Keratinocyte (primary cell): Measurements from ENCODE around the gene TRIM3. TPM values are rescaled to one million over a fixed set of nuclear protein-coding genes. Genes with fewer than 3 reads are reported as not detected.

Experiments used
- DNase-seq: peaks from one replicate; pipeline ENCODE4 v3.0.0-alpha.2; 2011; ENCODE audit warnings: low read depth, missing footprints, low spot score
- FAIRE-seq: peaks from 2 replicates; lab custom pipeline; 2011; peaks lifted over from hg19 to GRCh38; lab: Jason Lieb, UNC
- H2AFZ ChIP-seq: 2 replicates; pipeline ENCODE4 v1.6.0; 2012; ENCODE audit warnings: low read length, control low read depth, inconsistent platforms; ENCODE audit not compliant: control insufficient read depth
- H3K27ac ChIP-seq: 2 replicates; pipeline ENCODE4 v1.5.1; 2011; ENCODE audit warnings: low read length; ENCODE audit not compliant: control insufficient read depth, insufficient read depth
- H3K27me3 ChIP-seq: 3 replicates; pipeline ENCODE4 v1.6.0; 2011; ENCODE audit warnings: low read length; ENCODE audit not compliant: control insufficient read depth, insufficient read depth; ENCODE audit errors: extremely low read depth
- H3K36me3 ChIP-seq, 2 experiments: 2 replicates in 1 of 2; 3 replicates in 1 of 2; pipeline ENCODE4 v1.5.1; 2011; ENCODE audit warnings: low read length in 2 of 2, mild to moderate bottlenecking in 1 of 2; ENCODE audit not compliant: control insufficient read depth in 2 of 2, insufficient read depth in 2 of 2; ENCODE audit errors: extremely low read depth in 1 of 2
- H3K4me1 ChIP-seq: 3 replicates; pipeline ENCODE4 v1.5.1; 2011; ENCODE audit warnings: low read length; ENCODE audit not compliant: control insufficient read depth, insufficient read depth; ENCODE audit errors: extremely low read depth
- H3K4me2 ChIP-seq: 3 replicates; pipeline ENCODE4 v1.6.0; 2011; ENCODE audit warnings: low read depth, low read length; ENCODE audit not compliant: control insufficient read depth, insufficient read depth; ENCODE audit errors: extremely low read depth
- H3K4me3 ChIP-seq, 3 experiments: fragments of 200-600 bp in 1 of 3; sonication (generic) in 1 of 3; 2 replicates in 2 of 3; 3 replicates in 1 of 3; pipeline ENCODE4 v1.5.1; 2011 to 2016; ENCODE audit warnings: low read length in 3 of 3, mild to moderate bottlenecking in 3 of 3, control low read depth in 2 of 3, inconsistent platforms in 1 of 3, low read depth in 1 of 3, mixed read lengths in 1 of 3, mixed run types in 1 of 3, moderate library complexity in 1 of 3; ENCODE audit not compliant: control insufficient read depth in 2 of 3, insufficient read depth in 2 of 3; ENCODE audit errors: extremely low read depth in 1 of 3
- H3K79me2 ChIP-seq: 2 replicates; pipeline ENCODE4 v1.6.0; 2012; ENCODE audit warnings: low read length; ENCODE audit not compliant: control insufficient read depth, insufficient read depth
- H3K9ac ChIP-seq: 3 replicates; pipeline ENCODE4 v1.6.0; 2011; ENCODE audit warnings: low read length; ENCODE audit not compliant: control insufficient read depth, insufficient read depth; ENCODE audit errors: extremely low read depth
- H3K9me1 ChIP-seq: 3 replicates; pipeline ENCODE4 v1.6.0; 2011; ENCODE audit warnings: low read length; ENCODE audit not compliant: control insufficient read depth, insufficient read depth; ENCODE audit errors: extremely low read depth
- H3K9me3 ChIP-seq: 2 replicates; pipeline ENCODE4 v1.5.1; 2012; ENCODE audit warnings: low read depth, low read length; ENCODE audit not compliant: control insufficient read depth
- H4K20me1 ChIP-seq: 3 replicates; pipeline ENCODE4 v1.6.0; 2011; ENCODE audit warnings: low read length; ENCODE audit not compliant: control insufficient read depth, insufficient read depth; ENCODE audit errors: extremely low read depth
- EZH2 ChIP-seq: IDR thresholded peaks from one replicate; pipeline ENCODE4 v1.6.1; 2012; ENCODE audit warnings: inconsistent platforms, mild to moderate bottlenecking, low read length, moderate library complexity
- dilution Hi-C: fragments of 300-500 bp; cut with MboI; formaldehyde crosslinking; loops from one replicate; pipeline ENCODE4 v1.7.0; 2020; ENCODE audit warnings: low sequenced_read_pairs; ENCODE audit not compliant: extremely low pct_ligation_motif_present
- polyA plus RNA-seq, 5 experiments: library from polyadenylated mRNA; depleted of rRNA in 3 of 5; stranded (reverse) in 3 of 5; stranded (forward) in 1 of 5; unstranded in 1 of 5; fragments of >200 nt; gene quantifications; 1 replicate in 1 of 5; 2 replicates in 3 of 5; 3 replicates in 1 of 5; pipeline versions ENCODE4 v1.2.1 to v1.2.3, GENCODE V29; 2011 to 2012; ENCODE audit warnings: missing spikeins in 2 of 5, low read depth in 1 of 5, low replicate concordance in 1 of 5
- TF ChIP-seq, protein P1 (sequence below), 3 experiments: IDR thresholded peaks in 1 of 3; conservative IDR thresholded peaks in 1 of 3; optimal IDR thresholded peaks in 1 of 3; 2 replicates in 2 of 3; 3 replicates in 1 of 3; pipeline versions ENCODE3 to v1.5.1; 2011; ENCODE audit warnings: low read length in 3 of 3, mild to moderate bottlenecking in 3 of 3, moderate library complexity in 2 of 3, control low read depth in 1 of 3, inconsistent platforms in 1 of 3; ENCODE audit not compliant: insufficient read depth in 2 of 3; ENCODE audit errors: extremely low read depth in 1 of 3

The TRIM3 gene
- polyA plus RNA-seq, 1 donor (not counting 4 experiments of a cell fraction or from before 2014, with no cell fraction given): 10.3 TPM

GRCh38 chr11:6486256-6486655 lies 12.5 kb upstream of the TRIM3 start:
- dilution Hi-C loops: no loop called here
- no peak for FAIRE-seq
- peaks cover 8% of the 10 kb centered on the region for H3K4me1 ChIP-seq
- TF ChIP-seq, protein P1, sequence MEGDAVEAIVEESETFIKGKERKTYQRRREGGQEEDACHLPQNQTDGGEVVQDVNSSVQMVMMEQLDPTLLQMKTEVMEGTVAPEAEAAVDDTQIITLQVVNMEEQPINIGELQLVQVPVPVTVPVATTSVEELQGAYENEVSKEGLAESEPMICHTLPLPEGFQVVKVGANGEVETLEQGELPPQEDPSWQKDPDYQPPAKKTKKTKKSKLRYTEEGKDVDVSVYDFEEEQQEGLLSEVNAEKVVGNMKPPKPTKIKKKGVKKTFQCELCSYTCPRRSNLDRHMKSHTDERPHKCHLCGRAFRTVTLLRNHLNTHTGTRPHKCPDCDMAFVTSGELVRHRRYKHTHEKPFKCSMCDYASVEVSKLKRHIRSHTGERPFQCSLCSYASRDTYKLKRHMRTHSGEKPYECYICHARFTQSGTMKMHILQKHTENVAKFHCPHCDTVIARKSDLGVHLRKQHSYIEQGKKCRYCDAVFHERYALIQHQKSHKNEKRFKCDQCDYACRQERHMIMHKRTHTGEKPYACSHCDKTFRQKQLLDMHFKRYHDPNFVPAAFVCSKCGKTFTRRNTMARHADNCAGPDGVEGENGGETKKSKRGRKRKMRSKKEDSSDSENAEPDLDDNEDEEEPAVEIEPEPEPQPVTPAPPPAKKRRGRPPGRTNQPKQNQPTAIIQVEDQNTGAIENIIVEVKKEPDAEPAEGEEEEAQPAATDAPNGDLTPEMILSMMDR (optimal IDR thresholded peaks at IDR 0.05 in 1 of 3, IDR thresholded peaks at IDR 0.05 in 1 of 3, conservative IDR thresholded peaks at IDR 0.05 in 1 of 3; ENCODE audit: extremely low read depth in 1 of 3, insufficient read depth in 2 of 3, low read length in 3 of 3): no peak
- no peak for TF ChIP-seq EZH2
- H3K9me3 ChIP-seq: no peaks in the 10 kb centered on the region
- DNase-seq: no peak
- no peak overlapping the region for H3K9ac ChIP-seq
- no peaks in the 10 kb centered on the region for H3K9me1 ChIP-seq
- H3K27ac ChIP-seq: no peak overlapping the region
- H3K4me3 ChIP-seq: no peak overlapping the region
- peaks cover 2% of the 10 kb centered on the region for H4K20me1 ChIP-seq
- H2AFZ ChIP-seq: no peak overlapping the region
- H3K36me3 ChIP-seq: peaks cover 26 to 35% of the 10 kb centered on the region in 2 experiments
- no peaks in the 10 kb centered on the region for H3K27me3 ChIP-seq
- no peak overlapping the region for H3K4me2 ChIP-seq
- H3K79me2 ChIP-seq: peaks cover 29% of the 10 kb centered on the region

DNA sequence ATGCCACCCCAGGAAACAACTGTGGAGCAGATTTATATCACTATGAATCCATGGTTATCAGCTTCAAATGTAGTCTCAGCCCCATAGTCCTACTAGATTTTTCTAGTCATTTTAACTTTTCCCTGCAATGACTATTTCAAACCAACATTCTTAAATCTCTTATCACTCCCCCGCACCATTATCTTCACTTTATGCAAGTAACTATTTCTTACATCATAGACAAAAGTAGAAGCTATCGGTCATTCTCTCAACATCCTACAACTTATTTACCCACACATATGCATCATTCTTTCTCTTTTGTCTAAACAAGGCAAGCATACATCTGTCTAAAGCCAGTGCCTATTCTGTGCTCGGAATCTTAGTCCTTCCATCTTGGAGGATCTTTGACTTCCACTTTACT lies 11.9 kb upstream of the TRIM3 start:
- no peak for TF ChIP-seq EZH2
- Histone ChIP-seq H2AFZ (no peak overlapping the region), H4K20me1 (peaks cover 2% of the 10 kb centered on the region), H3K9ac (no peak overlapping the region), H3K4me3 (no peak overlapping the region), H3K9me1 (no peaks in the 10 kb centered on the region), H3K9me3 (no peaks in the 10 kb centered on the region), H3K4me1 (peaks cover 8% of the 10 kb centered on the region), H3K4me2 (no peak overlapping the region), H3K27ac (no peak overlapping the region), H3K36me3 (peaks cover 25 to 35% of the 10 kb centered on the region in 2 experiments), H3K27me3 (no peaks in the 10 kb centered on the region), H3K79me2 (peaks cover 34% of the 10 kb centered on the region)
- no peak for FAIRE-seq
- dilution Hi-C loops: no loop called here
- no peak for DNase-seq

- peaks cover 55% of the 10 kb centered on the region for H3K79me2 ChIP-seq
- DNase-seq: no peak
- TF ChIP-seq, protein P1 (optimal IDR thresholded peaks at IDR 0.05 in 1 of 3, IDR thresholded peaks at IDR 0.05 in 1 of 3, conservative IDR thresholded peaks at IDR 0.05 in 1 of 3; ENCODE audit: extremely low read depth in 1 of 3, insufficient read depth in 2 of 3, low read length in 3 of 3): no peak
- TF ChIP-seq EZH2: no peak
- H3K9me3 ChIP-seq: no peaks in the 10 kb centered on the region
- H3K36me3 ChIP-seq: peaks cover 30 to 44% of the 10 kb centered on the region in 2 experiments
- H3K4me3 ChIP-seq: no peak overlapping the region
- H3K9ac ChIP-seq: no peak overlapping the region
- dilution Hi-C loops: no loop called here
- H3K27me3 ChIP-seq: no peaks in the 10 kb centered on the region
- H4K20me1 ChIP-seq: no peaks in the 10 kb centered on the region
- peaks cover 17% of the 10 kb centered on the region for H3K4me1 ChIP-seq
- FAIRE-seq: no peak
- peak overlapping the region; percentile 95 for H3K27ac ChIP-seq
- H3K9me1 ChIP-seq: peaks cover 3% of the 10 kb centered on the region
- H2AFZ ChIP-seq: no peak overlapping the region
- H3K4me2 ChIP-seq: no peak overlapping the region
These were observed 9.3 kb upstream of the TRIM3 start for GRCh38 chr11:6483015-6483414.
